DMS79 (cell line): ENCODE data around the gene LEF1.
A peak's percentile ranks its signal among the peaks of the same experiment; 100 is the strongest.
"Not testable (repeated sequence)": the region's sequence is repeated elsewhere in the genome, so short reads cannot be mapped to it uniquely, and the experiment has no call there.

Experiments used
- DNase-seq: peaks from one replicate; lab custom pipeline; 2025; lab: John Stamatoyannopoulos, UW

LEF1 gene

DNA sequence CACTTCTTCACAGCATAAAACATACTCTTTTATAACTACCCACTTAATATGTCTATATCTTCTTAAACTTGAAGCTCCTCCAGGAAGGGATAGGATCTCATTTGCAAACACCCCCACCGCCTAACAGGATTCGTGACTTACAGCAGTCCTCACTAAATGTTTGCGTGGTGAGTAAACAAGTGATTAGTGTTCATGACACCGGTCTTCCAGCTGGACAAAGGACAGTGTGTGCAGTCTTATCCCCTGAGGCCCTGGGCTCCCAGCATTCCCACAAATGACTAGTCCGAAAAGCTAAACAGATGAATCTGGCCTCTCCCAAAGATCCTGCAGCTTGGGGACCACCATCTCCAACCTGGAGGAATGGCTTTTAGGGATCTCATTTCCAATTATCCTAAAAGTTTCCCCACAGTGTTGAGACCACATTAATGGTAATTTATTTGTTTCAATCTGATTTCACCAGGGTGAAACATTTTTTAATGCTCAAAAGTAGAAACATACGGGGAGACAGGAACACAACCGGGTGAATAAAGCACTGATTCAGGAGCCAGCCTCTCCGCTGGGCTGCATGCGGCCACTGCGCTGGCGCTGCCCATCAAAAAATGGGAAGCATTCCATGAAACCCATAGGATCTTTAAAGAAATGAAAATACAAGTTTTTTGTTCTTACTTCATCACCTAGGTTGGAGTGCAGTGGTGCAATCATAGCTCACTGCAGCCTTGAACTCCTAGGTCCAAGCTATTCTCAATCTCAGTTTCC lies 109.9 kb downstream of the LEF1 start:
- no peak for DNase-seq

- DNase-seq, result no peak
Observed at GRCh38 chr4:108056418-108056817, 112.3 kb downstream of the LEF1 start.

- no peak for DNase-seq
Observed at GRCh38 chr4:108055787-108056186, 112.9 kb downstream of the LEF1 start.

DNA sequence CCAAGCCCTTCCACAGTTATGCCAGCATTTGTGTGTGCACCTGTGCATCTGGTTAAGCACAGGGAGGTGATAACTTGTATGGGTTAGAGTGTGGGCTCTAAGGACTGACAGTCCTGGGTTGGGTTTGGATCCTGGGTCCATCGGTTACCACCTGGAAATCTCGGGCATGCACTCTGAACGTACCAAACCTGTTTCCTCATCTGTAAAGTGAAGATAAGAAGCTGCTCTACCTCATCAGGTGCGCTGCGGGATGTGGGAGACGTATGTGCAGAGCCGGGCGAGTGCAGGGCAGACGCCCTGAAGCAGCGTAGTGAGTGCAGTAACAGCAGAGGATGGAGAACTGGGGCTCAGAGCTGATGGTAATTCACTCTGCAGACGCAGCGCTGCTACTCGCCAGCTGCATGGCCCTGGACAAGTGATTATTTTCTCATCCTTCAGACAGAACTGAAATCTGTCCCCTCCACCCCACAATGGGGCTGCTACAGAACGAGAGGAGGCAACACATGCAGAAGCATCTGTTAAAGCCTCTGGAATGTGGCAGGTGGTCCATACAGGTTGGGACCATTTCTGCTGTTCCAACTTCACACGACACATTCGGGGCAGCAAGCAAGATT lies 114.6 kb downstream of the LEF1 start:
- DNase-seq, result no peak

DNA sequence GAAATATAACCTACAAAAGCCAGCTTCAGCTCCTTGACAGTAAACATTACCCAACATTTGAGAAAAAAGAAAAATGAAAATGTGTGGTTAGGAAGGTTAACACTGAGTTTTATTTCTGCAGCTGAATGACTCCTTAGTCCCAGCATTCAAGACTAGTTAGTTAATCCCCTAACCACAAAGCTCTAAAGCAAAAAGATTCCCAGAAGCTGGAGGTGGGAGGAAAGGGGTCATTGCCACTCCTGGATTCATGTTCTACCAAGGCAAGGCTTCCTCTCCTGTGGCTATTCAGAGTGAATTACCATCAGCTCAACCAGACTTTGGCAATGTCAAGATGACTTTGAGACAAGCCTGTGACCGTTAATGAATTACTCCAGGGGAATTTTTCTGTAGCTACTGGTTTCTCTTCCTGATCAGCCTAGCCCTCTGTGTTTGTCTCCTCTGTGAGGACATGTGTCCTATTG lies 115.5 kb downstream of the LEF1 start:
- DNase-seq, result no peak

- DNase-seq, result no peak
Observed at GRCh38 chr4:108052558-108053120, 116.1 kb downstream of the LEF1 start.

DNA sequence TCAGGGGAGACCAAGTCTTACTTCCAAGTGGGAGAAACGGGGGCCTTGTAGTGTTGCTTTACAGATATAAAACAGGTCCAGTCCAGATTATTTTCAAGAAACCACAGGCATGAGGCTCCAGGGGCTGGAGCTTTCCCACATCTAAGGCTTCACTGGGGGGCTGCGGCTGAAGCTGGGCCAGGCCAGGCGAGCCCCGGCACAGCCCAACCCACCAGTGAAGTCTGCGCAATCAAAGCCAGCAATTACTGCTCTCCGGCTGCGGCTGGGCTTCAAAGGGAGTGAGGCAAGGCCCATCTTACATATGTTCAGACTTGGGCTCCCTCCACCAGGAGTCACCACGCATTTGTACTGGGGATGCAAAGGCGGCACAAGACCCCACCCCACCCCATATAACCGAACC lies 117.4 kb downstream of the LEF1 start:
- DNase-seq, result no peak

GRCh38 chr4:108050166-108051111 lies 118.3 kb downstream of the LEF1 start:
- DNase-seq, result not testable (repeated sequence)

DNA sequence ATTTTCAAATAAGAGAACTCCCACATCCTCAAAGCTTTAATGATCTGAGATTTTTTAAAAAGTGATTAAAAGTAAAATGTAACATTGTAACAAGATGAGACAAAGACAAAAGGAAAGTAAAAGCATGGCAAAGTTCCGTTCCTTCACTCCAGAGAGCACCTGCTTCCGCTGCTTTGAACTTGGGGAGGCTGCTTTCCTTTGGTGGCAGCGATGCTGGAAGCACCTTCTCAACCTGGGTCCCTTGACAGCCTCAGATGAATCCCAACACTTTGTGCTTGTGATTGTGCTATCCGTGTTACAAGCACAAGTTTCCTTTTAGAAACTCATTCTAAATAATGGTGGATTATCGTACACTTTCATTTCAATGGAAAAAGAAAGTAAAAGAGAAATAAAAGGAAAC lies 119.3 kb downstream of the LEF1 start:
- no peak for DNase-seq

GRCh38 chr4:108048997-108049396 lies 119.7 kb downstream of the LEF1 start:
- DNase-seq, result no peak

- DNase-seq, result no peak
Observed at GRCh38 chr4:108048157-108048556, 120.6 kb downstream of the LEF1 start.

DNA sequence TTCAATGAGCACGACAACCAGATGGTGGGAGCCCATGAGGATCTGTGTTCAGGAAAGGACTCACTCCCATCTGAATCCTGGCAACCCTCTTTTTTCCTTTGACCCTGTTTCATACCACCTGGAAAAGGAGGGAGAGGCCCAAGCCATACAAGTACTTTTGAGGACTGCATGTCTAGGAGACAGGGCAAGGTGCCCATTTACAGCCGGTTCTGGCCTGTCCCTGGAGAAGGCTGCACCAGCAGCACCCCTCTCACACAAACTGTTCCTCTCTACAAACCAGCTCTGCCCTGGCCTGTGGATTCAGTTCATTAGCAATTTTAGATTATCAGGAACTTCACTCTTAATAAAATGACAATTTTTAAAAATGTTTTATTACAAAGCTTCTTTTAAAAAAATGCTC lies 121.5 kb downstream of the LEF1 start:
- DNase-seq, result peak; percentile 7

- peak; percentile 51 for DNase-seq
Observed at GRCh38 chr4:108045687-108046024, 123.1 kb downstream of the LEF1 start.

GRCh38 chr4:108044951-108045686 lies 123.6 kb downstream of the LEF1 start:
- DNase-seq, result no peak

DNA sequence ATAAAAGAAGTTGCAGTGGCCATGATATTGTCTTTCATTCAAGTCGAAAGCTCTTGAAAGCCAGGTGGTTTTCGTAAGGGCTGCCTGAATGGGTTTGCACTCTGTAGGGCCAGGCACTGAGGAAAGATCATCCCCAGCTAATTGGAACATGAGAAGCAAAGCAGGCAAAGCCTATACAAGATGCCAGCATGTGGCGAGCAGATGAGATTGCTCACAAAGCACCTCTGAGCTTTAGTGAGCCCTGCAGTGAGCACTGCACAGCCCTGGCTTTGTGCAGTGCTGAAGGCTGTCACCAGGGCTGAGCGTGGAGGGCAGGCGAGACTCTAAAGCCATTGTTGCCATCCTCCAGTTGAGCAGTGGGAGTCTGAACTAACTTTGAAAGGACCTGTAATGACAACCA lies 125.2 kb downstream of the LEF1 start:
- peak; percentile 57 for DNase-seq

DNA sequence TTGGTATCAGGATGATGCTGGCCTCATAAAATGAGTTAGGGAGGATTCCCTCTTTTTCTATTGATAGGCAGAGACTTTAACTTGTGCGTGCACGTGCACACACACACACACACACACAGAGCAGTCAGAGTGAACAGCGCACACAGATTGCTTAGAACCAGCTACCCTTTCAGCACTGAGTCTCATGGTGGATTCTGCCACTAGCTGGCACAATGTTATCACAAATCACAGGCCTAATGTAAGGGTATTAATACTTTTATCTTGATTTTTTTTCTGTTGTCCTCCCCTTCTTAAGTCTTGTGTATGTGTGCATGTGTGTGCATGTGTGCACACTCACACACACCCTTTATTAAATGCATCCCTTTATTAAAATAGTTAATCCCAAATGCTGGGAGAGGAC lies 125.8 kb downstream of the LEF1 start:
- DNase-seq, result no peak

- DNase-seq, result no peak
Observed at GRCh38 chr4:108037884-108038283, 130.8 kb downstream of the LEF1 start.

- DNase-seq, result no peak
Observed at GRCh38 chr4:108036213-108036612, 132.5 kb downstream of the LEF1 start.

DNA sequence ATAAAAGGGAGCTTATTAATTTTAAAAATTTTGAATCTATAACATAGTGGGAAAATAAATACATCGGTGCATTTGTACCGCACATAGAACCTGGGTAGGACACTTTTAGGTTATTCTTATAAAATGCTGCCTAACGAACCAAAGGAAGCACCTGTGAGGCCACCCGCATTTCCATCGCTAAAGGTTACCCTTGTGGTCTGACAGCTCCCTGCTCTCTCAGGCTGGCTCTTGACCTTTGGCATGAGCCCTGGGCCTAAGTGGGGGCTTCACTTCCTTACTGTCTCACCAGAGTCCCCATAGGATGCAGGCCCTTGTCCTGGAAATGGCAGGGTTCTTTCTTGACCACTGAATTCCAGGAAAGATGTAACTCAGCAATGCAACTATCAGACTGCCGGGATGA lies 133.0 kb downstream of the LEF1 start:
- no peak for DNase-seq

- no peak for DNase-seq
Observed at GRCh38 chr4:108034565-108034964, 134.2 kb downstream of the LEF1 start.

GRCh38 chr4:108033348-108033747 lies 135.4 kb downstream of the LEF1 start:
- DNase-seq, result no peak
